KMS-11 (cell line): ENCODE data around the gene CASP10.

ENCODE experiments used
- H2AFZ ChIP-seq: fragments of 200-600 bp; sonication (generic); 2 replicates; pipeline ENCODE4 v1.6.1; 2016; ENCODE audit warnings: antibody characterized with exemption, mixed run types, low read depth
- H3K27ac ChIP-seq: fragments of 200-600 bp; sonication (generic); 2 replicates; pipeline ENCODE4 v1.6.1; 2016; ENCODE audit warnings: mild to moderate bottlenecking, mixed run types
- H3K27me3 ChIP-seq: fragments of 200-600 bp; sonication (generic); 2 replicates; pipeline ENCODE4 v1.6.1; 2017; ENCODE audit warnings: mild to moderate bottlenecking, low read depth, mixed run types, moderate library complexity; ENCODE audit not compliant: insufficient read depth
- H3K36me3 ChIP-seq: fragments of 200-600 bp; sonication (generic); 2 replicates; pipeline ENCODE4 v1.6.1; 2017; ENCODE audit warnings: mild to moderate bottlenecking, mixed run types; ENCODE audit not compliant: insufficient read depth
- H3K4me1 ChIP-seq: fragments of 200-600 bp; sonication (generic); 2 replicates; pipeline ENCODE4 v1.6.1; 2016; ENCODE audit warnings: mild to moderate bottlenecking, low read depth, mixed run types; ENCODE audit not compliant: poor library complexity, severe bottlenecking
- H3K4me2 ChIP-seq: fragments of 200-600 bp; sonication (generic); 2 replicates; pipeline ENCODE4 v1.7.0; 2016; ENCODE audit warnings: mild to moderate bottlenecking, mixed run types
- H3K4me3 ChIP-seq: fragments of 200-600 bp; sonication (generic); IDR thresholded peaks from 2 replicates; pipeline ENCODE4 v1.6.1; 2017; ENCODE audit warnings: low read depth, low read length, mixed read lengths; ENCODE audit not compliant: insufficient read depth
- H3K79me2 ChIP-seq: fragments of 200-600 bp; sonication (generic); 2 replicates; pipeline ENCODE4 v1.6.1; 2016; ENCODE audit warnings: low read depth, mixed run types; ENCODE audit not compliant: insufficient read depth
- H3K9ac ChIP-seq: fragments of 200-600 bp; sonication (generic); 2 replicates; pipeline ENCODE4 v1.6.1; 2016; ENCODE audit warnings: mild to moderate bottlenecking, mixed run types
- H4K20me1 ChIP-seq: fragments of 200-600 bp; sonication (generic); 2 replicates; pipeline ENCODE4 v1.6.1; 2016; ENCODE audit warnings: mild to moderate bottlenecking, mixed run types; ENCODE audit not compliant: insufficient read depth
- TF ChIP-seq, protein P1 (sequence below): fragments of 200-600 bp; sonication (generic); conservative IDR thresholded peaks from 2 replicates; pipeline ENCODE4 v1.6.1; 2017; ENCODE audit warnings: low read depth, mild to moderate bottlenecking, antibody characterized with exemption, low read length, moderate library complexity, mixed read lengths

CASP10 gene

DNA sequence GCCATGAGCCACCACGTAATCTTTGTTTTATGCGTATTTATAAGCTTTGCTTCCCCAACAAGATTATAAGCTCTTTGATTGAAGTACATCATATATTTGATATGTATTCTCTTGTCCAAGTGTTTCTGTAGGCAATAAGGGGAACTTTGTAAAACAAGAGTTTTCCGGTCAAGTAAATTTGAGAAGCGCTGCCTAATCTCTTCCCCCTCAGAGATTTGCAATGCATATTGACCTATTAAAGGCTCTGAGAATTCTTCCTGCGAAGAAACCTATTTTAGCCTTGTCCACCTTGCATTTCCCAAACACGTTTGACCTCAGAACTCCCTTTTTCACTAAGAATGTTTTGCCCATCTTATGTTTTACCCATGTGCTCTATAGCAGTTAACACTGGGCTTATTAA is 26.9 kb upstream of the CASP10 start:
- Histone ChIP-seq H3K79me2 (no peaks in the 10 kb centered on the region), H2AFZ (no peak overlapping the region), H3K27ac (no peak overlapping the region; the same call in 1 of the 2 replicates), H3K4me1 (peaks cover 29% of the 10 kb centered on the region), H3K4me3 (no peak overlapping the region), H3K36me3 (peaks cover 5% of the 10 kb centered on the region; the same call in 1 of the 2 replicates), H3K4me2 (no peak overlapping the region), H3K9ac (no peak overlapping the region), H3K27me3 (no peaks in the 10 kb centered on the region), H4K20me1 (no peaks in the 10 kb centered on the region)
- TF ChIP-seq, protein P1, sequence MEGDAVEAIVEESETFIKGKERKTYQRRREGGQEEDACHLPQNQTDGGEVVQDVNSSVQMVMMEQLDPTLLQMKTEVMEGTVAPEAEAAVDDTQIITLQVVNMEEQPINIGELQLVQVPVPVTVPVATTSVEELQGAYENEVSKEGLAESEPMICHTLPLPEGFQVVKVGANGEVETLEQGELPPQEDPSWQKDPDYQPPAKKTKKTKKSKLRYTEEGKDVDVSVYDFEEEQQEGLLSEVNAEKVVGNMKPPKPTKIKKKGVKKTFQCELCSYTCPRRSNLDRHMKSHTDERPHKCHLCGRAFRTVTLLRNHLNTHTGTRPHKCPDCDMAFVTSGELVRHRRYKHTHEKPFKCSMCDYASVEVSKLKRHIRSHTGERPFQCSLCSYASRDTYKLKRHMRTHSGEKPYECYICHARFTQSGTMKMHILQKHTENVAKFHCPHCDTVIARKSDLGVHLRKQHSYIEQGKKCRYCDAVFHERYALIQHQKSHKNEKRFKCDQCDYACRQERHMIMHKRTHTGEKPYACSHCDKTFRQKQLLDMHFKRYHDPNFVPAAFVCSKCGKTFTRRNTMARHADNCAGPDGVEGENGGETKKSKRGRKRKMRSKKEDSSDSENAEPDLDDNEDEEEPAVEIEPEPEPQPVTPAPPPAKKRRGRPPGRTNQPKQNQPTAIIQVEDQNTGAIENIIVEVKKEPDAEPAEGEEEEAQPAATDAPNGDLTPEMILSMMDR: no peak

DNA sequence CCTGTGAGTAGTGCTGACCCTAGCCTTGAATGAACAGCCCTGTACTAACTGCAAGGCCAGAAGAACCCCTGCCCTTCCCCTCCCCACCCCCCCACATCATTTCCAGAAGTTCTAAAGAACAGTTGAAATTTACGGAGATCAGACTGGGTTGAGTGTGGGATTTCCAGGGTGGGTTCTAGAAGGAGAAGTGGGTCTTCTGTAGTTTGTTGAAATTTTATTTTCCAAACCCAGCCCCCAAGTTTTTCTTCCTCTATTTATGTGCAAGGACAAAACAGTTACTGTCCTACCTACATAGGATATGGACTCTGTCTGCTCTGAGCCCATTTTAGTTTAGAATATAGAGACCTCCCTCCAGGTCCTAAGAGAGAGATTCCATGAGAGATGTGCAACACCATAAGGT is 26.3 kb upstream of the CASP10 start:
- H3K9ac ChIP-seq: no peak overlapping the region
- H3K36me3 ChIP-seq: peaks cover 5% of the 10 kb centered on the region; the same call in 1 of the 2 replicates
- H3K4me1 ChIP-seq: peaks cover 23% of the 10 kb centered on the region
- no peaks in the 10 kb centered on the region for H3K79me2 ChIP-seq
- H3K27me3 ChIP-seq: no peaks in the 10 kb centered on the region
- TF ChIP-seq, protein P1: no peak
- no peaks in the 10 kb centered on the region for H4K20me1 ChIP-seq
- H2AFZ ChIP-seq: no peak overlapping the region
- H3K27ac ChIP-seq: peak overlapping the region; percentile 31; the same call in 1 of the 2 replicates
- H3K4me3 ChIP-seq: no peak overlapping the region
- no peak overlapping the region for H3K4me2 ChIP-seq

DNA sequence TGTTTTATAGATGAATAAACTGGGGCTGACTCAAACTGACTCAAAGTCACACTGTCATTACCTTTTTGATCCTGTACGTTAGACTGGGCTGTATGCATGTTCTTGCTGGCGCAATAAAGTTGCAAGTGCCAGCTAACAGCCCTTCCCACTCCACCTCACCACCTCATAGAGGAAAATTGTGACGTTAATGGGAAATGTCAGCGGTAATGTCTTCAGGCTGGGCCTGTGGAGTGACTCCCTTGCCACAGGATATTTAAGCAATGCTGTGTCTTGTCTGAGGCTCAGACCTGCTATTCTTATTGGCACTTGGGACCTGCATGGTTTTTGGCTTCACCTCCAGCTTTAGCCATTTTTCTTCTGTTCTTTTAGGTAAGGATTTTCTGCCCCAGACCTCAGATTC is 25.2 kb upstream of the CASP10 start:
- no peaks in the 10 kb centered on the region for H4K20me1 ChIP-seq
- TF ChIP-seq, protein P1: no peak
- no peak overlapping the region for H2AFZ ChIP-seq
- H3K79me2 ChIP-seq: no peaks in the 10 kb centered on the region
- peaks cover 22% of the 10 kb centered on the region for H3K4me1 ChIP-seq
- H3K4me3 ChIP-seq: no peak overlapping the region
- no peaks in the 10 kb centered on the region for H3K27me3 ChIP-seq
- no peak overlapping the region; the same call in 1 of the 2 replicates for H3K9ac ChIP-seq
- peak overlapping the region; percentile 40 for H3K4me2 ChIP-seq
- H3K36me3 ChIP-seq: peaks cover 5% of the 10 kb centered on the region; the same call in 1 of the 2 replicates
- H3K27ac ChIP-seq: peak overlapping the region; percentile 31; the same call in 1 of the 2 replicates

DNA sequence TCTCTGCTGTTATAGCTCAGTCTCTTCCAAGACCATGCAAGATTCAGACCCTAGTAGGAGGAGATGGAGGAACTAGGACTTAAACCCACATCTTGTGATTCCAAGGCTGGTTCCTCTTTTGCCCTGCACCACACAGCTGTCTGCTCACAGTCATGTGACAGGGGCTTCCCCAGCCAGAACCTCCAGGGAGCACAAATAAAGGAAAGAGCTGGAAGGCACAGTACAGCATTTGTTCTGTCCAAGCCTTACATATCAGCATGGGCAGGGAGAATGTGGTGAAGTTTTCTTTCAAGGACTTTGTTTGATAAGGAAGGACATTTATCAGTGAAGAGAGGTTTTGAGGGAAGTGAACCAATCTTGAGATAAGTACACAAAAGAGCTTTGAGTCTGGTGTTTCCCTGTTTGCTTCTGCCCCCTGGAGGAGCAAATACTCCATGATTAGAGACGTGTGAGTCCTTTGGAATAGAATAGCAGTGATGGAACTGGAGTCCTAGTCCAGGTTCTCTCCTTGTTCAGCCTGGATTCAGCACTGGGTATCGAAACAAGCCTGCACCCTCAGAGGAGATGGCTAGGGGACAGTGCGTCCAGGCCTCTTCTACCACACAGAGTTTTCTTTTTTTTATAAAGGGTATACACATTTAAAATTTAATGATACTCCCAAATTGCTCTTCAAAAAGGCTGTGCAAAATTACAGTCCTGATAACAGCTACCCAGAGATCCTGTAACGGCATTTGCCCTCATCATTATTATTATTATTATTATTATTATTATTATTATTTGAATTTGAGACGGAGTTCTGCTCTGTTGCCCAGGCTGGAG is 24.6 kb upstream of the CASP10 start:
- no peak overlapping the region for H2AFZ ChIP-seq
- TF ChIP-seq, protein P1: peak; percentile 79
- peak overlapping the region; percentile 40 for H3K4me2 ChIP-seq
- H3K9ac ChIP-seq: no peak overlapping the region; the same call in 1 of the 2 replicates
- H3K36me3 ChIP-seq: peaks cover 5% of the 10 kb centered on the region; the same call in 1 of the 2 replicates
- no peak overlapping the region for H3K4me3 ChIP-seq
- H3K27me3 ChIP-seq: no peaks in the 10 kb centered on the region
- H3K4me1 ChIP-seq: peaks cover 22% of the 10 kb centered on the region
- H3K79me2 ChIP-seq: no peaks in the 10 kb centered on the region
- H3K27ac ChIP-seq: peak overlapping the region; percentile 31
- H4K20me1 ChIP-seq: no peaks in the 10 kb centered on the region
